ENCODE measurements around the gene CSNK1G1.
"Not testable (repeated sequence)": the region's sequence is repeated elsewhere in the genome, so short reads cannot be mapped to it uniquely, and the experiment has no call there.

The CSNK1G1 gene

GRCh38 chr15:64349375-64349774 is 6.6 kb downstream of the CSNK1G1 start:
- no peak for DNase-seq (ENCODE audit: low read depth)

GRCh38 chr15:64348455-64348854 is 7.5 kb downstream of the CSNK1G1 start:
- no peak for DNase-seq (ENCODE audit: low read depth)

GRCh38 chr15:64346242-64346641 is 9.7 kb downstream of the CSNK1G1 start:
- not testable (repeated sequence) for DNase-seq (ENCODE audit: low read depth)

- DNase-seq (ENCODE audit: low read depth), result no peak
These were observed 11.2 kb downstream of the CSNK1G1 start for GRCh38 chr15:64344651-64345294.

- no peak for DNase-seq (ENCODE audit: low read depth)
These were observed 12.1 kb downstream of the CSNK1G1 start for GRCh38 chr15:64343841-64344240.

GRCh38 chr15:64343222-64343621 is 12.8 kb downstream of the CSNK1G1 start:
- no peak for DNase-seq (ENCODE audit: low read depth)

- no peak for DNase-seq (ENCODE audit: low read depth)
These were observed 14.0 kb downstream of the CSNK1G1 start for GRCh38 chr15:64341961-64342360.

- DNase-seq (ENCODE audit: low read depth), result no peak
These were observed 15.6 kb downstream of the CSNK1G1 start for GRCh38 chr15:64340355-64340754.

- DNase-seq (ENCODE audit: low read depth), result no peak
These were observed 18.2 kb downstream of the CSNK1G1 start for GRCh38 chr15:64337761-64338160.

GRCh38 chr15:64333986-64334929 is 21.7 kb downstream of the CSNK1G1 start:
- no peak for DNase-seq (ENCODE audit: low read depth)

- DNase-seq (ENCODE audit: low read depth), result no peak
These were observed 22.5 kb downstream of the CSNK1G1 start for GRCh38 chr15:64333516-64333915.

GRCh38 chr15:64331668-64332067 is 24.3 kb downstream of the CSNK1G1 start:
- not testable (repeated sequence) for DNase-seq (ENCODE audit: low read depth)

GRCh38 chr15:64326975-64327374 is 29.0 kb downstream of the CSNK1G1 start:
- DNase-seq (ENCODE audit: low read depth), result not testable (repeated sequence)

GRCh38 chr15:64326458-64326857 is 29.5 kb downstream of the CSNK1G1 start:
- not testable (repeated sequence) for DNase-seq (ENCODE audit: low read depth)

GRCh38 chr15:64324165-64324877 is 31.7 kb downstream of the CSNK1G1 start:
- no peak for DNase-seq (ENCODE audit: low read depth)

GRCh38 chr15:64315216-64315615 is 40.8 kb downstream of the CSNK1G1 start:
- no peak for DNase-seq (ENCODE audit: low read depth)

GRCh38 chr15:64314456-64314855 is 41.5 kb downstream of the CSNK1G1 start:
- DNase-seq (ENCODE audit: low read depth), result no peak

- DNase-seq (ENCODE audit: low read depth), result no peak
These were observed 44.4 kb downstream of the CSNK1G1 start for GRCh38 chr15:64311566-64311965.

GRCh38 chr15:64310036-64310435 is 45.9 kb downstream of the CSNK1G1 start:
- no peak for DNase-seq (ENCODE audit: low read depth)

GRCh38 chr15:64305261-64305660 is 50.7 kb downstream of the CSNK1G1 start:
- no peak for DNase-seq (ENCODE audit: low read depth)

GRCh38 chr15:64289550-64289949 is 66.4 kb downstream of the CSNK1G1 start:
- DNase-seq (ENCODE audit: low read depth), result no peak

GRCh38 chr15:64288999-64289398 is 67.0 kb downstream of the CSNK1G1 start:
- no peak for DNase-seq (ENCODE audit: low read depth)

GRCh38 chr15:64288577-64288976 is 67.4 kb downstream of the CSNK1G1 start:
- no peak for DNase-seq (ENCODE audit: low read depth)

All from activated T-cell treated with anti-CD3 and anti-CD28 coated beads for 48 hours (primary cell).